NT2/D1 (cell line): ENCODE data around the gene NDUFS6.

ENCODE experiments used
- SUZ12 ChIP-seq: IDR thresholded peaks from 2 replicates; pipeline ENCODE4 v1.6.1; 2011; ENCODE audit not compliant: insufficient read length, insufficient read depth; ENCODE audit errors: extremely low read depth
- ZNF274 ChIP-seq: IDR thresholded peaks from 2 replicates; pipeline ENCODE4 v1.6.1; 2011; ENCODE audit warnings: mild to moderate bottlenecking, low read depth, low read length

GRCh38 chr5:1858436-1858835 is 57.2 kb downstream of the NDUFS6 start:
- TF ChIP-seq SUZ12 (no peak), ZNF274 (no peak)
